Measurements from ENCODE around the gene WSCD2.

Gene WSCD2

GRCh38 chr12:108135627-108136026 is 6.5 kb downstream of the WSCD2 start:
- peaks cover 38% of the 10 kb centered on the region for H3K27me3 ChIP-seq
- no peak for TF ChIP-seq CTCF (IDR thresholded peaks at IDR 0.05)

GRCh38 chr12:108136697-108137096 is 7.6 kb downstream of the WSCD2 start:
- peaks cover 28% of the 10 kb centered on the region for H3K27me3 ChIP-seq
- no peaks in the 10 kb centered on the region for H3K4me1 ChIP-seq (ENCODE audit: control insufficient read depth in 1 of 2, insufficient read depth in 1 of 2, low read depth in 1 of 2, low read length in 1 of 2)
- no peaks in the 10 kb centered on the region for H3K9me3 ChIP-seq
- no peak for TF ChIP-seq CTCF (IDR thresholded peaks at IDR 0.05)
- no peak overlapping the region for H3K4me3 ChIP-seq (ENCODE audit: low read depth in 1 of 2, low read length in 1 of 2)
- H3K27ac ChIP-seq: no peak overlapping the region
- H3K36me3 ChIP-seq: no peaks in the 10 kb centered on the region

More at GRCh38 chr12:108135627-108136026, 6.5 kb downstream of the WSCD2 start:
- Histone ChIP-seq H3K9me3 (no peaks in the 10 kb centered on the region), H3K4me3 (ENCODE audit: low read depth in 1 of 2, low read length in 1 of 2) (no peak overlapping the region), H3K27ac (no peak overlapping the region), H3K36me3 (no peaks in the 10 kb centered on the region), H3K4me1 (ENCODE audit: control insufficient read depth in 1 of 2, insufficient read depth in 1 of 2, low read depth in 1 of 2, low read length in 1 of 2) (no peaks in the 10 kb centered on the region)

GRCh38 chr12:108139454-108139853 is 10.4 kb downstream of the WSCD2 start:
- H3K27me3 ChIP-seq: peaks cover under 1% of the 10 kb centered on the region
- no peaks in the 10 kb centered on the region for H3K9me3 ChIP-seq
- TF ChIP-seq CTCF (IDR thresholded peaks at IDR 0.05): no peak
- no peak overlapping the region for H3K4me3 ChIP-seq (ENCODE audit: low read depth in 1 of 2, low read length in 1 of 2)
- no peak overlapping the region for H3K27ac ChIP-seq
- no peaks in the 10 kb centered on the region for H3K36me3 ChIP-seq
- H3K4me1 ChIP-seq (ENCODE audit: control insufficient read depth in 1 of 2, insufficient read depth in 1 of 2, low read depth in 1 of 2, low read length in 1 of 2): no peaks in the 10 kb centered on the region

- no peak for TF ChIP-seq CTCF (IDR thresholded peaks at IDR 0.05)
- Histone ChIP-seq H3K9me3 (no peaks in the 10 kb centered on the region), H3K4me3 (ENCODE audit: low read depth in 1 of 2, low read length in 1 of 2) (no peak overlapping the region), H3K27me3 (no peaks in the 10 kb centered on the region), H3K27ac (no peak overlapping the region), H3K36me3 (no peaks in the 10 kb centered on the region), H3K4me1 (ENCODE audit: control insufficient read depth in 1 of 2, insufficient read depth in 1 of 2, low read depth in 1 of 2, low read length in 1 of 2) (no peaks in the 10 kb centered on the region)
These were observed 11.4 kb downstream of the WSCD2 start for GRCh38 chr12:108140501-108140900.

- H3K36me3 ChIP-seq: no peaks in the 10 kb centered on the region
- H3K27ac ChIP-seq: no peak overlapping the region
- TF ChIP-seq CTCF (IDR thresholded peaks at IDR 0.05): no peak
- no peaks in the 10 kb centered on the region for H3K4me1 ChIP-seq (ENCODE audit: control insufficient read depth in 1 of 2, insufficient read depth in 1 of 2, low read depth in 1 of 2, low read length in 1 of 2)
- no peaks in the 10 kb centered on the region for H3K9me3 ChIP-seq
- H3K4me3 ChIP-seq (ENCODE audit: low read depth in 1 of 2, low read length in 1 of 2): no peak overlapping the region
- H3K27me3 ChIP-seq: no peaks in the 10 kb centered on the region
These were observed 12.6 kb downstream of the WSCD2 start for GRCh38 chr12:108141600-108142130.

GRCh38 chr12:108143144-108143543 is 14.1 kb downstream of the WSCD2 start:
- no peaks in the 10 kb centered on the region for H3K4me1 ChIP-seq (ENCODE audit: control insufficient read depth in 1 of 2, insufficient read depth in 1 of 2, low read depth in 1 of 2, low read length in 1 of 2)
- no peak overlapping the region for H3K4me3 ChIP-seq (ENCODE audit: low read depth in 1 of 2, low read length in 1 of 2)
- H3K27ac ChIP-seq: no peak overlapping the region
- no peaks in the 10 kb centered on the region for H3K36me3 ChIP-seq
- no peaks in the 10 kb centered on the region for H3K27me3 ChIP-seq
- no peak for TF ChIP-seq CTCF (IDR thresholded peaks at IDR 0.05)
- H3K9me3 ChIP-seq: no peaks in the 10 kb centered on the region
